ENCODE data around the gene LYZL1. TPM values are rescaled to one million over a fixed set of nuclear protein-coding genes. Genes with fewer than 3 reads are reported as not detected.

Gene LYZL1
- polyA plus RNA-seq, 1 of the 3 experiments (the other 2 are of a cell fraction) = not detected

- Histone ChIP-seq H3K27ac (ENCODE audit: low read depth in 2 of 2, low read length in 1 of 2) (peak overlapping the region in 1 of 2 experiments; percentile 68; a peak in 2 of 4 replicates), H2AFZ (ENCODE audit: low read depth) (no peak overlapping the region), H3K4me1 (ENCODE audit: control insufficient read depth in 1 of 2, insufficient read depth in 2 of 2, low read depth in 1 of 2, low read length in 1 of 2) (peaks cover 0 to 5% of the 10 kb centered on the region in 2 experiments; a peak in 2 of 4 replicates), H3K9ac (no peak overlapping the region), H3K36me3 (replicated peaks in 1 of 2; ENCODE audit: control insufficient read depth in 1 of 2, insufficient read depth in 2 of 2, low read length in 1 of 2) (no peaks in the 10 kb centered on the region), H3F3A (replicated peaks; ENCODE audit: insufficient read depth) (no peaks in the 10 kb centered on the region), H3K79me2 (ENCODE audit: insufficient read depth) (no peaks in the 10 kb centered on the region), H3K9me2 (no peaks in the 10 kb centered on the region), H3K4me3 (ENCODE audit: low read depth in 2 of 2, low read length in 1 of 2) (no peak overlapping the region), H4K20me1 (ENCODE audit: insufficient read depth) (no peaks in the 10 kb centered on the region), H3K27me3 (ENCODE audit: insufficient read depth) (no peaks in the 10 kb centered on the region; the same call in 1 of the 2 replicates), H3K9me3 (no peaks in the 10 kb centered on the region), H3K4me2 (no peak overlapping the region)
- ChIA-PET CTCF (interaction anchor here (0.7 to 1.2 kb wide), 2 partner anchors 43 to 613 kb away, joined by 3 read pairs; no protein-coding TSS in a partner anchor), POLR2A (no interaction called here)
- TF ChIP-seq RAD21 (IDR thresholded peaks at IDR 0.05; ENCODE audit: low read length) = no peak
- TF ChIP-seq PBX3 (IDR thresholded peaks at IDR 0.05) = no peak
- TF ChIP-seq TEAD4 (IDR thresholded peaks at IDR 0.05; ENCODE audit: borderline replicate concordance, insufficient read depth) = no peak
- no peak for TF ChIP-seq FOXM1 (IDR thresholded peaks at IDR 0.05; ENCODE audit: low read depth)
- no peak for TF ChIP-seq POLR2AphosphoS5 (IDR thresholded peaks at IDR 0.05; ENCODE audit: low read depth, low read length)
- no peak for TF ChIP-seq MEF2A (IDR thresholded peaks at IDR 0.05; ENCODE audit: borderline replicate concordance, low read depth)
- no peak for TF ChIP-seq TAF1 (IDR thresholded peaks at IDR 0.05; ENCODE audit: borderline replicate concordance, low read depth, low read length)
- DNase-seq = peak; percentile 22
- 85% methylated on average over 4 of the region's 4 CpGs for WGBS (ENCODE audit: low lambda C conversion rate)
Measured at GRCh38 chr10:29277296-29277695, 11.6 kb upstream of the LYZL1 start.

- H4K20me1 ChIP-seq (ENCODE audit: insufficient read depth) = no peaks in the 10 kb centered on the region
- no peak overlapping the region for H3K4me3 ChIP-seq (ENCODE audit: low read depth in 2 of 2, low read length in 1 of 2)
- H3K36me3 ChIP-seq (replicated peaks in 1 of 2; ENCODE audit: control insufficient read depth in 1 of 2, insufficient read depth in 2 of 2, low read length in 1 of 2) = no peaks in the 10 kb centered on the region
- H3K4me2 ChIP-seq = no peak overlapping the region
- ChIA-PET POLR2A (no interaction called here), CTCF (interaction anchor here (1.6 kb wide), 1 partner anchor 14 kb away, joined by 4 read pairs; no protein-coding TSS in a partner anchor)
- no peak overlapping the region for H3K9ac ChIP-seq
- no peaks in the 10 kb centered on the region for H3K9me3 ChIP-seq
- no peak for DNase-seq
- no peaks in the 10 kb centered on the region for H3K79me2 ChIP-seq (ENCODE audit: insufficient read depth)
- H3K4me1 ChIP-seq (ENCODE audit: control insufficient read depth in 1 of 2, insufficient read depth in 2 of 2, low read depth in 1 of 2, low read length in 1 of 2) = peaks cover 0 to 5% of the 10 kb centered on the region in 2 experiments; a peak in 2 of 4 replicates
- no peaks in the 10 kb centered on the region for H3F3A ChIP-seq (replicated peaks; ENCODE audit: insufficient read depth)
- no peaks in the 10 kb centered on the region for H3K9me2 ChIP-seq
- TF ChIP-seq YY1 (IDR thresholded peaks at IDR 0.05; ENCODE audit: low read depth) = no peak
- no peak for TF ChIP-seq GABPA (IDR thresholded peaks at IDR 0.05; ENCODE audit: low read depth)
- TF ChIP-seq, protein P1, sequence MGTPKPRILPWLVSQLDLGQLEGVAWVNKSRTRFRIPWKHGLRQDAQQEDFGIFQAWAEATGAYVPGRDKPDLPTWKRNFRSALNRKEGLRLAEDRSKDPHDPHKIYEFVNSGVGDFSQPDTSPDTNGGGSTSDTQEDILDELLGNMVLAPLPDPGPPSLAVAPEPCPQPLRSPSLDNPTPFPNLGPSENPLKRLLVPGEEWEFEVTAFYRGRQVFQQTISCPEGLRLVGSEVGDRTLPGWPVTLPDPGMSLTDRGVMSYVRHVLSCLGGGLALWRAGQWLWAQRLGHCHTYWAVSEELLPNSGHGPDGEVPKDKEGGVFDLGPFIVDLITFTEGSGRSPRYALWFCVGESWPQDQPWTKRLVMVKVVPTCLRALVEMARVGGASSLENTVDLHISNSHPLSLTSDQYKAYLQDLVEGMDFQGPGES (IDR thresholded peaks at IDR 0.05; ENCODE audit: low read depth, low read length) = no peak
- no peak for TF ChIP-seq EP300 (IDR thresholded peaks at IDR 0.05; ENCODE audit: borderline replicate concordance in 1 of 2, low read depth in 1 of 2, low read length in 1 of 2)
- no peak for TF ChIP-seq MEF2A (IDR thresholded peaks at IDR 0.05; ENCODE audit: borderline replicate concordance, low read depth)
- TF ChIP-seq SIN3A (IDR thresholded peaks at IDR 0.05; ENCODE audit: borderline replicate concordance, low read depth, low read length) = no peak
- no peak for TF ChIP-seq USF2 (IDR thresholded peaks at IDR 0.05; ENCODE audit: borderline replicate concordance, low read depth, low read length)
- no peak for TF ChIP-seq FOXM1 (IDR thresholded peaks at IDR 0.05; ENCODE audit: low read depth)
- no peak for TF ChIP-seq USF1 (IDR thresholded peaks at IDR 0.05; ENCODE audit: borderline replicate concordance, low read depth)
- no peak for TF ChIP-seq RFX5 (IDR thresholded peaks at IDR 0.05; ENCODE audit: low read length)
- TF ChIP-seq TCF12 (IDR thresholded peaks at IDR 0.05) = no peak
- TF ChIP-seq FOSL2 (IDR thresholded peaks at IDR 0.05; ENCODE audit: borderline replicate concordance, low read depth) = no peak
- no peak for TF ChIP-seq GATA2 (CRISPR knock-in tag; IDR thresholded peaks at IDR 0.05)
- no peak for TF ChIP-seq RAD21 (IDR thresholded peaks at IDR 0.05; ENCODE audit: low read length)
- H3K27ac ChIP-seq (ENCODE audit: low read depth in 2 of 2, low read length in 1 of 2) = no peak overlapping the region
- WGBS (ENCODE audit: low lambda C conversion rate) = 67% methylated on average over 12 of the region's 12 CpGs
- no peaks in the 10 kb centered on the region; the same call in 1 of the 2 replicates for H3K27me3 ChIP-seq (ENCODE audit: insufficient read depth)
- H2AFZ ChIP-seq (ENCODE audit: low read depth) = no peak overlapping the region
Measured at GRCh38 chr10:29279779-29280487, 8.9 kb upstream of the LYZL1 start.

Data from SK-N-SH (cell line).